Right atrium auricular region (tissue), 2 donors: ENCODE results near the gene TMEM225B. TPM values are rescaled to one million over a fixed set of nuclear protein-coding genes. Genes with fewer than 3 reads are reported as not detected.
A peak's percentile ranks its signal among the peaks of the same experiment; 100 is the strongest.
"Not testable (repeated sequence)": the region's sequence is repeated elsewhere in the genome, so short reads cannot be mapped to it uniquely, and the experiment has no call there.

Source experiments
- DNase-seq: peaks from one replicate; pipeline ENCODE4 v3.0.0-alpha.2; 2019; ENCODE audit warnings: low spot score
- H3K27ac ChIP-seq, 2 donors: fragments of 200-600 bp; sonication (generic); 1 replicate in 1 of 2; 2 replicates in 1 of 2; pipeline ENCODE4 v1.5.1; 2016 to 2019
- H3K27me3 ChIP-seq, 2 donors: fragments of 200-600 bp; sonication (generic); one replicate each; pipeline versions ENCODE4 v1.5.1 to v1.6.0; 2017 to 2019
- H3K36me3 ChIP-seq: fragments of 200-600 bp; sonication (generic); one replicate; pipeline ENCODE4 v1.5.1; 2016
- H3K4me1 ChIP-seq, 2 donors: fragments of 200-600 bp; sonication (generic); one replicate each; pipeline versions ENCODE4 v1.5.1 to v1.6.0; 2017 to 2019
- H3K4me3 ChIP-seq, 2 donors: fragments of 200-600 bp; sonication (generic); 1 replicate in 1 of 2; 2 replicates in 1 of 2; pipeline ENCODE4 v1.5.1; 2017 to 2019; ENCODE audit warnings: mild to moderate bottlenecking in 1 of 2, moderate library complexity in 1 of 2
- H3K9me3 ChIP-seq, 2 donors: fragments of 200-600 bp; sonication (generic); one replicate each; pipeline ENCODE4 v1.5.1; 2019
- CTCF ChIP-seq, 2 donors: fragments of 200-600 bp; sonication (generic); IDR thresholded peaks; one replicate each; pipeline ENCODE4 v1.5.1; 2019; ENCODE audit warnings: antibody characterized with exemption in 2 of 2
- total RNA-seq, 2 donors: library from RNA; depleted of rRNA; stranded (reverse); fragments of >200 nt; gene quantifications; one replicate each; pipeline ENCODE4 v1.1.0, GENCODE V29; 2016

The TMEM225B gene
- total RNA-seq, 2 donors from 2014 or later = not detected

GRCh38 chr7:99626661-99627060 lies 28.6 kb downstream of the TMEM225B start:
- no peak for DNase-seq
- Histone ChIP-seq H3K9me3 (no peaks in the 10 kb centered on the region), H3K4me1 (no peaks in the 10 kb centered on the region), H3K36me3 (peaks cover 87% of the 10 kb centered on the region), H3K27ac (no peak overlapping the region), H3K4me3 (no peak overlapping the region), H3K27me3 (no peaks in the 10 kb centered on the region)
- TF ChIP-seq CTCF (IDR thresholded peaks at IDR 0.05) = no peak

GRCh38 chr7:99627513-99627912 lies 29.4 kb downstream of the TMEM225B start:
- H3K27ac ChIP-seq = no peak overlapping the region
- no peaks in the 10 kb centered on the region for H3K9me3 ChIP-seq
- DNase-seq = no peak
- H3K4me1 ChIP-seq = no peaks in the 10 kb centered on the region
- H3K27me3 ChIP-seq = no peaks in the 10 kb centered on the region
- TF ChIP-seq CTCF (IDR thresholded peaks at IDR 0.05) = no peak
- H3K36me3 ChIP-seq = peaks cover 79% of the 10 kb centered on the region
- no peak overlapping the region for H3K4me3 ChIP-seq

- H3K9me3 ChIP-seq = no peaks in the 10 kb centered on the region
- no peaks in the 10 kb centered on the region for H3K27me3 ChIP-seq
- H3K27ac ChIP-seq = no peak overlapping the region
- peaks cover 70% of the 10 kb centered on the region for H3K36me3 ChIP-seq
- no peak for DNase-seq
- no peak overlapping the region for H3K4me3 ChIP-seq
- TF ChIP-seq CTCF (IDR thresholded peaks at IDR 0.05) = no peak
- H3K4me1 ChIP-seq = no peaks in the 10 kb centered on the region
Measured at GRCh38 chr7:99628471-99629465, 30.7 kb downstream of the TMEM225B start.

- H3K4me1 ChIP-seq = no peaks in the 10 kb centered on the region
- no peaks in the 10 kb centered on the region for H3K9me3 ChIP-seq
- no peak for DNase-seq
- TF ChIP-seq CTCF (IDR thresholded peaks at IDR 0.05) = no peak
- H3K27ac ChIP-seq = no peak overlapping the region
- no peaks in the 10 kb centered on the region for H3K27me3 ChIP-seq
- no peak overlapping the region for H3K4me3 ChIP-seq
- H3K36me3 ChIP-seq = peaks cover 61% of the 10 kb centered on the region
Measured at GRCh38 chr7:99629643-99630042, 31.6 kb downstream of the TMEM225B start.

GRCh38 chr7:99631295-99632109 lies 33.4 kb downstream of the TMEM225B start:
- no peak overlapping the region for H3K4me3 ChIP-seq
- DNase-seq = no peak
- H3K27me3 ChIP-seq = no peaks in the 10 kb centered on the region
- H3K36me3 ChIP-seq = peaks cover 43% of the 10 kb centered on the region
- no peak overlapping the region for H3K27ac ChIP-seq
- no peaks in the 10 kb centered on the region for H3K4me1 ChIP-seq
- TF ChIP-seq CTCF (IDR thresholded peaks at IDR 0.05) = peak in 1 of 2 donors; percentile 41
- no peaks in the 10 kb centered on the region for H3K9me3 ChIP-seq

GRCh38 chr7:99637414-99637813 lies 39.3 kb downstream of the TMEM225B start:
- H3K27me3 ChIP-seq, H3K36me3 ChIP-seq, H3K9me3 ChIP-seq, DNase-seq, H3K27ac ChIP-seq, H3K4me1 ChIP-seq, H3K4me3 ChIP-seq: not testable (repeated sequence)
